OCI-LY1 (cell line): ENCODE data around the gene PTPN21.

Source experiments
- H2AFZ ChIP-seq: fragments of 200-600 bp; sonication (generic), shearing (Covaris generic); 2 replicates; pipeline ENCODE4 v1.6.0; 2014; ENCODE audit warnings: antibody characterized with exemption, mild to moderate bottlenecking, low read length
- H3F3A ChIP-seq: fragments of 200-600 bp; sonication (generic), shearing (Covaris generic); 2 replicates; pipeline ENCODE4 v1.6.0; 2014; ENCODE audit warnings: mild to moderate bottlenecking, antibody characterized with exemption, low read length, moderate library complexity; ENCODE audit not compliant: insufficient read depth
- H3K27ac ChIP-seq: fragments of 200-600 bp; sonication (generic); 2 replicates; pipeline ENCODE4 v1.5.1; 2014; ENCODE audit warnings: low read length, mixed run types, mild to moderate bottlenecking, low read depth; ENCODE audit not compliant: poor library complexity, severe bottlenecking
- H3K27me3 ChIP-seq: fragments of 200-600 bp; sonication (generic); 2 replicates; pipeline ENCODE4 v1.6.0; 2014; ENCODE audit warnings: antibody characterized with exemption, mild to moderate bottlenecking, low read length, moderate library complexity; ENCODE audit not compliant: insufficient read depth
- H3K36me3 ChIP-seq: fragments of 200-600 bp; sonication (generic); 2 replicates; pipeline ENCODE4 v1.6.1; 2014; ENCODE audit warnings: mild to moderate bottlenecking, antibody characterized with exemption, low read length, moderate library complexity, mixed read lengths; ENCODE audit not compliant: insufficient read depth
- H3K4me1 ChIP-seq: fragments of 200-600 bp; sonication (generic); 2 replicates; pipeline ENCODE4 v1.5.1; 2014; ENCODE audit warnings: mild to moderate bottlenecking, low read length, moderate library complexity; ENCODE audit not compliant: insufficient read depth, severe bottlenecking
- H3K4me2 ChIP-seq: fragments of 200-600 bp; sonication (generic), shearing (Covaris generic); 2 replicates; pipeline ENCODE4 v1.6.1; 2014; ENCODE audit warnings: low read length
- H3K4me3 ChIP-seq: fragments of 200-600 bp; sonication (generic); 2 replicates; pipeline ENCODE4 v1.5.1; 2014; ENCODE audit warnings: low read length, low read depth, mild to moderate bottlenecking, mixed read lengths; ENCODE audit not compliant: poor library complexity, severe bottlenecking
- H3K79me2 ChIP-seq: fragments of 200-600 bp; shearing (Covaris generic); 2 replicates; pipeline ENCODE4 v1.6.1; 2016; ENCODE audit warnings: mixed run types, low read length, mixed read lengths; ENCODE audit not compliant: insufficient read depth
- H3K9ac ChIP-seq: fragments of 200-600 bp; sonication (generic), shearing (Covaris generic); 2 replicates; pipeline ENCODE4 v1.6.1; 2014; ENCODE audit warnings: mild to moderate bottlenecking, low read length, mixed read lengths
- H3K9me2 ChIP-seq: fragments of 200-600 bp; sonication (generic), shearing (Covaris generic); 2 replicates; pipeline ENCODE4 v1.6.1; 2014; ENCODE audit warnings: low read depth, mild to moderate bottlenecking, low read length, mixed read lengths
- H3K9me3 ChIP-seq: fragments of 200-600 bp; shearing (Covaris generic); 2 replicates; pipeline ENCODE4 v1.6.1; 2014; ENCODE audit warnings: low read length, mixed read lengths
- H4K20me1 ChIP-seq: fragments of 200-600 bp; sonication (generic), shearing (Covaris generic); 2 replicates; pipeline ENCODE4 v1.6.0; 2016; ENCODE audit warnings: mild to moderate bottlenecking, low read length; ENCODE audit not compliant: insufficient read depth
- CTCF ChIP-seq: fragments of 200-600 bp; sonication (generic), shearing (Covaris generic); IDR thresholded peaks from 2 replicates; pipeline ENCODE4 v1.5.1; 2017; ENCODE audit warnings: mild to moderate bottlenecking, antibody characterized with exemption, low read length, moderate library complexity, mixed read lengths
- EZH2 ChIP-seq: fragments of 200-600 bp; sonication (generic), shearing (Covaris generic); IDR thresholded peaks from 2 replicates; pipeline ENCODE4 v1.8.0; 2017; ENCODE audit warnings: borderline replicate concordance, mixed run types, mild to moderate bottlenecking, antibody characterized with exemption, low read length, moderate library complexity, mixed read lengths

The PTPN21 gene

DNA sequence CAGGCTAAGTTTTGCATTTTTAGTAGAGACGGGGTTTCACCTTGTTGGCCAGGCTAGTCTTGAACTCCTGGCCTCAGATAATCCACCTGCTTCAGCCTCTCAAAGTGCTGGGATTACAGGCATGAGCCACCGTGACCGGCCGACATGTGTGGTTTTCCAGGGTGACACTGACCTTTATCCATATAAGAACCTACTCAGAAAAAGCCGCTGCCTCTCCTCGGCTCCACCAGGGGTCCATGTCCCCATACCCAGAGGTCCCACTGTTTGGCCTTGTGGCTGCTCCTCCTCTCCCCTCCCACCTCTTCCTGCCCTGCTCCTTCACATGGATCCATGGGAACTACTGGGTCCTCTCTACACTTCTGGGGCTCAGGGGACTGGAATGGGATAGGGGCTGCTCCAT lies 64.6 kb downstream of the PTPN21 start:
- TF ChIP-seq CTCF (no peak), EZH2 (no peak)
- H3K27ac ChIP-seq: no peak overlapping the region

GRCh38 chr14:88488897-88489296 lies 65.9 kb downstream of the PTPN21 start:
- H3K9ac ChIP-seq: no peak overlapping the region
- H4K20me1 ChIP-seq: no peaks in the 10 kb centered on the region
- H3K9me2 ChIP-seq: no peaks in the 10 kb centered on the region
- H3K4me3 ChIP-seq: no peak overlapping the region
- no peak overlapping the region for H3K27ac ChIP-seq
- H3K9me3 ChIP-seq: no peaks in the 10 kb centered on the region
- TF ChIP-seq EZH2 (no peak), CTCF (no peak)
- H3K36me3 ChIP-seq: no peaks in the 10 kb centered on the region
- no peaks in the 10 kb centered on the region for H3K4me1 ChIP-seq
- peaks cover 9% of the 10 kb centered on the region; the same call in 1 of the 2 replicates for H3K27me3 ChIP-seq
- H3K79me2 ChIP-seq: no peaks in the 10 kb centered on the region
- H3F3A ChIP-seq: no peaks in the 10 kb centered on the region
- H3K4me2 ChIP-seq: no peak overlapping the region
- no peak overlapping the region for H2AFZ ChIP-seq

More for the DNA sequence above, 64.6 kb downstream of the PTPN21 start:
- no peaks in the 10 kb centered on the region for H4K20me1 ChIP-seq
- no peak overlapping the region for H2AFZ ChIP-seq
- no peak overlapping the region for H3K4me3 ChIP-seq
- no peaks in the 10 kb centered on the region for H3K9me2 ChIP-seq
- no peak overlapping the region for H3K9ac ChIP-seq
- no peaks in the 10 kb centered on the region for H3K79me2 ChIP-seq
- H3F3A ChIP-seq: no peaks in the 10 kb centered on the region
- no peaks in the 10 kb centered on the region for H3K4me1 ChIP-seq
- H3K27me3 ChIP-seq: peaks cover 9% of the 10 kb centered on the region; the same call in 1 of the 2 replicates
- no peak overlapping the region for H3K4me2 ChIP-seq
- H3K9me3 ChIP-seq: no peaks in the 10 kb centered on the region
- H3K36me3 ChIP-seq: no peaks in the 10 kb centered on the region

DNA sequence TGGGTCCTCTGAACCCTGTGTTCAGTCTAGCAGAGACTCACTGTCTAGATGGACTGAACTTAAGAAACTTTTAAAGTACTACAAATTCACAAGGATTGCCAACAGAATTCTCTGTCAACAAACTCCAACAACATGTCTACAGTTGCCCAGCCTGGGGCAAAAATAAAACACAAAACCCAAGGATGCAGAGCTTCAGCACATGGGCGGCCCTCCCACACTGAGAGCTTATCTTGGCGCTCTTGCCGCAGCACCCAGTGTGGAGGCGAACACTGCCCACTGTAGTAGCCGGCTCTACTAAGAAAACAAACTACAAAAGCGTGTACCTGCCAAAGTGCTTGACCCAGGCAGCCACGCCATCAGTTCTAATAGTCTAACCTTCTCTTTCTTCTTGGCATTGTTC lies 66.7 kb downstream of the PTPN21 start:
- TF ChIP-seq EZH2 (no peak), CTCF (no peak)
- H3K9ac ChIP-seq: no peak overlapping the region

More for the DNA sequence above, 66.7 kb downstream of the PTPN21 start:
- H2AFZ ChIP-seq: no peak overlapping the region
- H3K27me3 ChIP-seq: peaks cover 5% of the 10 kb centered on the region; the same call in 1 of the 2 replicates
- no peaks in the 10 kb centered on the region for H3K79me2 ChIP-seq
- no peaks in the 10 kb centered on the region for H3K9me3 ChIP-seq
- no peaks in the 10 kb centered on the region for H3K9me2 ChIP-seq
- H4K20me1 ChIP-seq: no peaks in the 10 kb centered on the region
- H3K4me3 ChIP-seq: no peak overlapping the region
- H3K4me2 ChIP-seq: no peak overlapping the region
- H3F3A ChIP-seq: no peaks in the 10 kb centered on the region
- H3K36me3 ChIP-seq: no peaks in the 10 kb centered on the region
- no peaks in the 10 kb centered on the region for H3K4me1 ChIP-seq
- H3K27ac ChIP-seq: no peak overlapping the region
